Measurements from ENCODE around the gene DMRTA2.

DNA sequence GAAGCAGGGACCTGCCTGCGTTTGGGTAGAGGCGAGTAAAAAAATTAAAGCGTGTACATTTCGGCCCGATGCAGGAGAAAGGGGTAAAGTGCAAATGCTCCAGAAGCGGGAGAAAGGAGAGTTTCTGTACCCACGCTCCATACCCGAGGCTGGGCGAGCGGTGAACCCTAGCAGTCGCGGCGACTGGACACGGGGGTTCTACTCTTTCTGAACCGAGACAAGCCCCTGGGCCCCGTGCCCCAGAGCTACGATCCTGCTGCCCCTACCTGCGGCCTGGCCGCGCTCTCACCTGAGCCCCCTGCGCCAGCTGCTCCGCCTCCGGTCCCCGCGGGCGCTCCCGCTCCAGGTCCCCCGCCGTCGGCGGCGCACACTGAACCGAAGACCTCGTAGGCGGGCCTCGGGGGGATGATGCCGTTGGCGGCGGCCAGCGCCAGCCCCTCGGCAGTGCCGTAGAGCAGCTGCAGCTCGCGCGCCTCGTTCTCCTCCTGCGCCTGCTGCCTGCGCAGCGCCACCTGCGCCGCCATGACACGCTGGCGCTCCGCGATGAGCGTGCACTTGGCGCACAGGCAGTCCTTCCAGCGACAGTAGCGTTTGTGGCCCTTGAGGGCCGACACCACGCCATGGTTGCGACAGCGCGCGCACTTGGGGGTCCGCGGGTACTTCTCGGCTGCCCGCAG lies 2.4 kb downstream of the DMRTA2 start:
- TF ChIP-seq, protein P1, sequence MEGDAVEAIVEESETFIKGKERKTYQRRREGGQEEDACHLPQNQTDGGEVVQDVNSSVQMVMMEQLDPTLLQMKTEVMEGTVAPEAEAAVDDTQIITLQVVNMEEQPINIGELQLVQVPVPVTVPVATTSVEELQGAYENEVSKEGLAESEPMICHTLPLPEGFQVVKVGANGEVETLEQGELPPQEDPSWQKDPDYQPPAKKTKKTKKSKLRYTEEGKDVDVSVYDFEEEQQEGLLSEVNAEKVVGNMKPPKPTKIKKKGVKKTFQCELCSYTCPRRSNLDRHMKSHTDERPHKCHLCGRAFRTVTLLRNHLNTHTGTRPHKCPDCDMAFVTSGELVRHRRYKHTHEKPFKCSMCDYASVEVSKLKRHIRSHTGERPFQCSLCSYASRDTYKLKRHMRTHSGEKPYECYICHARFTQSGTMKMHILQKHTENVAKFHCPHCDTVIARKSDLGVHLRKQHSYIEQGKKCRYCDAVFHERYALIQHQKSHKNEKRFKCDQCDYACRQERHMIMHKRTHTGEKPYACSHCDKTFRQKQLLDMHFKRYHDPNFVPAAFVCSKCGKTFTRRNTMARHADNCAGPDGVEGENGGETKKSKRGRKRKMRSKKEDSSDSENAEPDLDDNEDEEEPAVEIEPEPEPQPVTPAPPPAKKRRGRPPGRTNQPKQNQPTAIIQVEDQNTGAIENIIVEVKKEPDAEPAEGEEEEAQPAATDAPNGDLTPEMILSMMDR (IDR thresholded peaks at IDR 0.05), result no peak
- no peak for TF ChIP-seq POLR2A (IDR thresholded peaks at IDR 0.05)
